BLaER1 (cell line): ENCODE measurements around the gene OXLD1.
A peak's percentile ranks its signal among the peaks of the same experiment; 100 is the strongest.

Experiments used
- H3K27ac ChIP-seq: shearing (Covaris generic); formaldehyde crosslinking; 2 replicates; pipeline ENCODE4 v1.8.1; 2022
- H3K27me3 ChIP-seq: shearing (Covaris generic); formaldehyde crosslinking; 2 replicates; pipeline ENCODE4 v1.8.1; 2022
- H3K36me3 ChIP-seq: shearing (Covaris generic); formaldehyde crosslinking; 2 replicates; pipeline ENCODE4 v1.8.1; 2022
- H3K4me1 ChIP-seq: shearing (Covaris generic); formaldehyde crosslinking; 2 replicates; pipeline ENCODE4 v1.8.1; 2022
- H3K4me2 ChIP-seq: shearing (Covaris generic); formaldehyde crosslinking; 2 replicates; pipeline ENCODE4 v1.8.1; 2022
- H3K4me3 ChIP-seq: shearing (Covaris generic); formaldehyde crosslinking; 2 replicates; pipeline ENCODE4 v1.8.1; 2022
- H3K9ac ChIP-seq: shearing (Covaris generic); formaldehyde crosslinking; 2 replicates; pipeline ENCODE4 v1.8.1; 2022
- H3K9me3 ChIP-seq: shearing (Covaris generic); formaldehyde crosslinking; 2 replicates; pipeline ENCODE4 v1.8.1; 2022
- H4K20me1 ChIP-seq: shearing (Covaris generic); formaldehyde crosslinking; 2 replicates; pipeline ENCODE4 v1.8.1; 2022
- Cebpa-rat ChIP-seq: shearing (Covaris generic); IDR thresholded peaks from 2 replicates; pipeline ENCODE4 v1.8.1; 2022

Gene OXLD1

GRCh38 chr17:81693509-81694210, 27.3 kb upstream of the OXLD1 start:
- no peak for TF ChIP-seq Cebpa-rat
- H3K9me3 ChIP-seq, result no peaks in the 10 kb centered on the region
- H3K4me2 ChIP-seq, result no peak overlapping the region
- H4K20me1 ChIP-seq, result peaks cover 98% of the 10 kb centered on the region
- H3K27me3 ChIP-seq, result no peaks in the 10 kb centered on the region
- no peaks in the 10 kb centered on the region for H3K4me1 ChIP-seq
- no peak overlapping the region for H3K9ac ChIP-seq
- peaks cover 100% of the 10 kb centered on the region for H3K36me3 ChIP-seq
- H3K4me3 ChIP-seq, result no peak overlapping the region
- H3K27ac ChIP-seq, result no peak overlapping the region

- Histone ChIP-seq H3K27me3 (no peaks in the 10 kb centered on the region), H3K4me2 (no peak overlapping the region), H3K4me3 (no peak overlapping the region), H3K9me3 (no peaks in the 10 kb centered on the region), H4K20me1 (peaks cover 99% of the 10 kb centered on the region), H3K36me3 (peaks cover 100% of the 10 kb centered on the region), H3K27ac (no peak overlapping the region), H3K4me1 (no peaks in the 10 kb centered on the region), H3K9ac (no peak overlapping the region)
- no peak for TF ChIP-seq Cebpa-rat
Measured at GRCh38 chr17:81691608-81692007, 25.2 kb upstream of the OXLD1 start.

GRCh38 chr17:81691196-81691595, 24.8 kb upstream of the OXLD1 start:
- no peak overlapping the region for H3K9ac ChIP-seq
- H3K4me1 ChIP-seq, result no peaks in the 10 kb centered on the region
- H3K9me3 ChIP-seq, result no peaks in the 10 kb centered on the region
- peaks cover 99% of the 10 kb centered on the region for H4K20me1 ChIP-seq
- H3K4me2 ChIP-seq, result no peak overlapping the region
- no peak for TF ChIP-seq Cebpa-rat
- H3K36me3 ChIP-seq, result peaks cover 100% of the 10 kb centered on the region
- no peaks in the 10 kb centered on the region for H3K27me3 ChIP-seq
- no peak overlapping the region for H3K27ac ChIP-seq
- H3K4me3 ChIP-seq, result no peak overlapping the region

- no peak overlapping the region for H3K4me2 ChIP-seq
- no peak overlapping the region for H3K27ac ChIP-seq
- no peaks in the 10 kb centered on the region for H3K27me3 ChIP-seq
Measured at GRCh38 chr17:81690549-81690948, 24.1 kb upstream of the OXLD1 start.

GRCh38 chr17:81690066-81690465, 23.7 kb upstream of the OXLD1 start:
- Histone ChIP-seq H3K4me3 (no peak overlapping the region), H3K4me1 (peaks cover 8% of the 10 kb centered on the region), H3K27ac (no peak overlapping the region), H3K36me3 (peaks cover 99% of the 10 kb centered on the region), H3K9me3 (no peaks in the 10 kb centered on the region), H4K20me1 (peaks cover 99% of the 10 kb centered on the region), H3K27me3 (no peaks in the 10 kb centered on the region), H3K9ac (0 out of 2 replicates have a peak overlapping the region, but pooled peaks have one; percentile 15), H3K4me2 (no peak overlapping the region)
- TF ChIP-seq Cebpa-rat, result no peak

More at GRCh38 chr17:81690549-81690948, 24.1 kb upstream of the OXLD1 start:
- peaks cover 3% of the 10 kb centered on the region for H3K4me1 ChIP-seq
- H3K4me3 ChIP-seq, result no peak overlapping the region
- no peaks in the 10 kb centered on the region for H3K9me3 ChIP-seq
- TF ChIP-seq Cebpa-rat, result no peak
- peaks cover 99% of the 10 kb centered on the region for H4K20me1 ChIP-seq
- H3K36me3 ChIP-seq, result peaks cover 100% of the 10 kb centered on the region
- H3K9ac ChIP-seq, result 0 out of 2 replicates have a peak overlapping the region, but pooled peaks have one; percentile 15

GRCh38 chr17:81688616-81689015, 22.2 kb upstream of the OXLD1 start:
- Histone ChIP-seq H3K27ac (no peak overlapping the region), H3K36me3 (peaks cover 85% of the 10 kb centered on the region), H3K27me3 (no peaks in the 10 kb centered on the region), H3K4me2 (no peak overlapping the region), H3K4me3 (no peak overlapping the region), H3K9ac (0 out of 2 replicates have a peak overlapping the region, but pooled peaks have one; percentile 34), H4K20me1 (peaks cover 95% of the 10 kb centered on the region), H3K4me1 (peaks cover 15% of the 10 kb centered on the region), H3K9me3 (no peaks in the 10 kb centered on the region)
- no peak for TF ChIP-seq Cebpa-rat

GRCh38 chr17:81687770-81688541, 21.6 kb upstream of the OXLD1 start:
- Histone ChIP-seq H4K20me1 (peaks cover 94% of the 10 kb centered on the region), H3K27ac (no peak overlapping the region), H3K4me3 (no peak overlapping the region), H3K9me3 (no peaks in the 10 kb centered on the region), H3K4me1 (peaks cover 15% of the 10 kb centered on the region), H3K4me2 (no peak overlapping the region), H3K9ac (peak overlapping the region; percentile 34; the same call in 1 of the 2 replicates), H3K27me3 (no peaks in the 10 kb centered on the region), H3K36me3 (peaks cover 78% of the 10 kb centered on the region)
- TF ChIP-seq Cebpa-rat, result no peak

- no peaks in the 10 kb centered on the region for H3K9me3 ChIP-seq
- no peak overlapping the region for H3K4me3 ChIP-seq
- no peak overlapping the region for H3K27ac ChIP-seq
- peaks cover 65% of the 10 kb centered on the region for H3K36me3 ChIP-seq
- H3K27me3 ChIP-seq, result no peaks in the 10 kb centered on the region
- no peak for TF ChIP-seq Cebpa-rat
- H3K9ac ChIP-seq, result no peak overlapping the region; the same call in 1 of the 2 replicates
- peaks cover 28% of the 10 kb centered on the region for H3K4me1 ChIP-seq
- H3K4me2 ChIP-seq, result no peak overlapping the region
- peaks cover 87% of the 10 kb centered on the region for H4K20me1 ChIP-seq
Measured at GRCh38 chr17:81686614-81687013, 20.2 kb upstream of the OXLD1 start.

GRCh38 chr17:81685108-81685507, 18.7 kb upstream of the OXLD1 start:
- Histone ChIP-seq H4K20me1 (peaks cover 72% of the 10 kb centered on the region), H3K9me3 (no peaks in the 10 kb centered on the region), H3K4me1 (peaks cover 43% of the 10 kb centered on the region), H3K9ac (peak overlapping the region; percentile 93), H3K4me2 (peak overlapping the region; percentile 97), H3K36me3 (peaks cover 64% of the 10 kb centered on the region), H3K27me3 (no peaks in the 10 kb centered on the region), H3K4me3 (peak overlapping the region; percentile 96), H3K27ac (peak overlapping the region; percentile 90)
- TF ChIP-seq Cebpa-rat, result no peak

- Histone ChIP-seq H3K9me3 (no peaks in the 10 kb centered on the region), H3K27ac (peak overlapping the region; percentile 90), H3K9ac (peak overlapping the region; percentile 93), H3K4me1 (peaks cover 50% of the 10 kb centered on the region), H3K4me2 (peak overlapping the region; percentile 97), H3K36me3 (peaks cover 63% of the 10 kb centered on the region), H3K27me3 (no peaks in the 10 kb centered on the region), H4K20me1 (peaks cover 66% of the 10 kb centered on the region), H3K4me3 (peak overlapping the region; percentile 96)
- TF ChIP-seq Cebpa-rat, result no peak
Measured at GRCh38 chr17:81684442-81684911, 18.1 kb upstream of the OXLD1 start.
